ENCODE measurements around the gene TMEM214. TPM values are rescaled to one million over a fixed set of nuclear protein-coding genes. Genes with fewer than 3 reads are reported as not detected.

The TMEM214 gene
- polyA plus RNA-seq, 1 donor = 57.7 TPM

GRCh38 chr2:27039871-27040270 is 7.1 kb downstream of the TMEM214 start:
- no peak for DNase-seq

GRCh38 chr2:27040282-27040681 is 7.5 kb downstream of the TMEM214 start:
- no peak for DNase-seq

- no peak for DNase-seq
Observed at GRCh38 chr2:27041752-27042151, 9.0 kb downstream of the TMEM214 start.

GRCh38 chr2:27042159-27042661 is 9.4 kb downstream of the TMEM214 start:
- no peak for DNase-seq

- no peak for DNase-seq
Observed at GRCh38 chr2:27042985-27043634, 10.3 kb downstream of the TMEM214 start.

- peak; percentile 40 for DNase-seq
Observed at GRCh38 chr2:27049422-27050280, 16.9 kb downstream of the TMEM214 start.

- peak; percentile 95 for DNase-seq
Observed at GRCh38 chr2:27050281-27050995, 17.7 kb downstream of the TMEM214 start.

- DNase-seq = peak; percentile 92
Observed at GRCh38 chr2:27050996-27051901, 18.5 kb downstream of the TMEM214 start, which contains the start of gene AGBL5. AGBL5 (plus strand) TSS chr2:27051668; CDS start chr2:27052959, 1,291 bp downstream.

- DNase-seq = no peak
Observed at GRCh38 chr2:27051902-27052645, 19.3 kb downstream of the TMEM214 start.

- DNase-seq = no peak
Observed at GRCh38 chr2:27053321-27053720, 20.6 kb downstream of the TMEM214 start.

- DNase-seq = no peak
Observed at GRCh38 chr2:27053776-27054175, 21.0 kb downstream of the TMEM214 start.

- DNase-seq = no peak
Observed at GRCh38 chr2:27054721-27055120, 22.0 kb downstream of the TMEM214 start.

GRCh38 chr2:27057184-27057583 is 24.4 kb downstream of the TMEM214 start:
- no peak for DNase-seq

GRCh38 chr2:27058210-27058609 is 25.4 kb downstream of the TMEM214 start:
- DNase-seq = no peak

GRCh38 chr2:27059141-27059820 is 26.5 kb downstream of the TMEM214 start:
- DNase-seq = no peak

GRCh38 chr2:27060323-27060722 is 27.6 kb downstream of the TMEM214 start:
- DNase-seq = no peak

GRCh38 chr2:27065128-27065527 is 32.4 kb downstream of the TMEM214 start:
- no peak for DNase-seq

GRCh38 chr2:27067385-27067784 is 34.6 kb downstream of the TMEM214 start:
- DNase-seq = no peak

- no peak for DNase-seq
Observed at GRCh38 chr2:27069436-27069835, 36.7 kb downstream of the TMEM214 start.

GRCh38 chr2:27069961-27070618 is 37.3 kb downstream of the TMEM214 start:
- no peak for DNase-seq

Measured in hindlimb muscle (tissue), 1 donor.